WTC11 (cell line): ENCODE data around the gene DYSF.

ENCODE experiments used
- ATF2 ChIP-seq: sonication (generic); formaldehyde crosslinking; IDR thresholded peaks from 2 replicates; pipeline ENCODE4 v1.8.1; 2022; ENCODE audit warnings: low read depth, missing genetic modification reagents, borderline replicate concordance
- CREM ChIP-seq: sonication (generic); formaldehyde crosslinking; IDR thresholded peaks from 2 replicates; pipeline ENCODE4 v1.8.1; 2022; ENCODE audit warnings: mild to moderate bottlenecking, missing genetic modification reagents, moderate library complexity
- JAZF1 ChIP-seq: fragments of 250-450 bp; sonication (Bioruptor Pico); IDR thresholded peaks from 2 replicates; pipeline ENCODE4 v1.9.0; 2021; ENCODE audit warnings: moderate library complexity, mild to moderate bottlenecking, inconsistent platforms
- JUN ChIP-seq: sonication (generic); formaldehyde crosslinking; IDR thresholded peaks from 2 replicates; pipeline ENCODE4 v1.8.0; 2023; ENCODE audit warnings: mild to moderate bottlenecking, missing genetic modification reagents
- MAX ChIP-seq: sonication (generic); formaldehyde crosslinking; IDR thresholded peaks from 2 replicates; pipeline ENCODE4 v1.8.0; 2022; ENCODE audit warnings: mild to moderate bottlenecking, missing genetic modification reagents
- NR3C1 ChIP-seq: sonication (generic); formaldehyde crosslinking; conservative IDR thresholded peaks from 2 replicates; pipeline ENCODE4 v1.8.1; 2023; ENCODE audit warnings: low read depth, mild to moderate bottlenecking, missing genetic modification reagents
- TF ChIP-seq, protein P1 (sequence below): fragments of 200-600 bp; IDR thresholded peaks from 2 replicates; pipeline ENCODE4 v1.8.0; 2022; ENCODE audit warnings: antibody characterized with exemption

DNA sequence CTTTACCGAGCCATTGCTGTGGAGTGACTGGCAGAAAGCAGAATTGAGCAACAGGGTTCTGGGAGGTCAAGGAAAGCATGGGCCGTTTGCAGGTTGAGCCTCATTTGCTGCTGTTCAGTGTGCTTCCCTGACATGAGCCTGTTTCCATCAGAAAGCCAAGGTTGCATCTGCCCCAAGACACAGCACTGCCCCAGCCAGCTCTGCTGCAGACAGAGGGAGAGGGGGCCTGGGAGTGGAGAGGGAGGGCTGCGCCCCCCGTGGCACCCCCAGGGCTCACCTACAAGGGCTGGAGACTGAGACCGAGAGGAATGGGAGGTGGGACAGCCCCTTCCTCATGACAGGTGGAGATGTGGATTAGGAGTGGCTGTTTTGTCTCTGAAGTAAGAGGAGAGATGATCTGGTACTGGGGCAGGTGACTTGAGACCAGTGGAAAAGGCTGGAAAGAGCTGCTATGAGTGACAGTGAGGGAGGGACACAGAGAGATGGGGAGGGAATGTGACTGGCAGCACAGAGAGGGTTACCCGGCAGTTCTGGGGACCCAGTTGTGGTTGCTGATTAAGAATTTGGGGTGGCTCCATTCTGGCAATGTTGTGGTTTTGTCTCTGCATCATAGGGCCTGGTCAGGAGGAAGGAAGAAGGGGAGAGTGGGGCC, 218.0 kb downstream of the DYSF start:
- TF ChIP-seq JAZF1 (CRISPR knock-in tag), result no peak
- TF ChIP-seq CREM (CRISPR knock-in tag), result no peak
- TF ChIP-seq, protein P1, sequence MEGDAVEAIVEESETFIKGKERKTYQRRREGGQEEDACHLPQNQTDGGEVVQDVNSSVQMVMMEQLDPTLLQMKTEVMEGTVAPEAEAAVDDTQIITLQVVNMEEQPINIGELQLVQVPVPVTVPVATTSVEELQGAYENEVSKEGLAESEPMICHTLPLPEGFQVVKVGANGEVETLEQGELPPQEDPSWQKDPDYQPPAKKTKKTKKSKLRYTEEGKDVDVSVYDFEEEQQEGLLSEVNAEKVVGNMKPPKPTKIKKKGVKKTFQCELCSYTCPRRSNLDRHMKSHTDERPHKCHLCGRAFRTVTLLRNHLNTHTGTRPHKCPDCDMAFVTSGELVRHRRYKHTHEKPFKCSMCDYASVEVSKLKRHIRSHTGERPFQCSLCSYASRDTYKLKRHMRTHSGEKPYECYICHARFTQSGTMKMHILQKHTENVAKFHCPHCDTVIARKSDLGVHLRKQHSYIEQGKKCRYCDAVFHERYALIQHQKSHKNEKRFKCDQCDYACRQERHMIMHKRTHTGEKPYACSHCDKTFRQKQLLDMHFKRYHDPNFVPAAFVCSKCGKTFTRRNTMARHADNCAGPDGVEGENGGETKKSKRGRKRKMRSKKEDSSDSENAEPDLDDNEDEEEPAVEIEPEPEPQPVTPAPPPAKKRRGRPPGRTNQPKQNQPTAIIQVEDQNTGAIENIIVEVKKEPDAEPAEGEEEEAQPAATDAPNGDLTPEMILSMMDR, result no peak
- no peak for TF ChIP-seq ATF2 (CRISPR knock-in tag)
- no peak for TF ChIP-seq JUN (CRISPR knock-in tag)
- TF ChIP-seq MAX, result no peak
- TF ChIP-seq NR3C1 (CRISPR knock-in tag), result no peak
